Lung microvascular endothelial cell (primary cell): Measurements from ENCODE around the gene ADGRG1. TPM values are rescaled to one million over a fixed set of nuclear protein-coding genes. Genes with fewer than 3 reads are reported as not detected.
A peak's percentile ranks its signal among the peaks of the same experiment; 100 is the strongest.

Source experiments
- DNase-seq, 2 donors: peaks; one replicate each; pipeline versions ENCODE4 v3.0.0 to v3.0.0-alpha.2; 2010; ENCODE audit warnings: low read depth in 2 of 2
- total RNA-seq: library from RNA; depleted of rRNA; stranded (reverse); fragments of >200 nt; gene quantifications from 2 replicates; pipeline ENCODE4 v1.2.1, GENCODE V29; 2014

The ADGRG1 gene
- total RNA-seq, 1 donor from 2014 or later = 1.4 TPM

DNA sequence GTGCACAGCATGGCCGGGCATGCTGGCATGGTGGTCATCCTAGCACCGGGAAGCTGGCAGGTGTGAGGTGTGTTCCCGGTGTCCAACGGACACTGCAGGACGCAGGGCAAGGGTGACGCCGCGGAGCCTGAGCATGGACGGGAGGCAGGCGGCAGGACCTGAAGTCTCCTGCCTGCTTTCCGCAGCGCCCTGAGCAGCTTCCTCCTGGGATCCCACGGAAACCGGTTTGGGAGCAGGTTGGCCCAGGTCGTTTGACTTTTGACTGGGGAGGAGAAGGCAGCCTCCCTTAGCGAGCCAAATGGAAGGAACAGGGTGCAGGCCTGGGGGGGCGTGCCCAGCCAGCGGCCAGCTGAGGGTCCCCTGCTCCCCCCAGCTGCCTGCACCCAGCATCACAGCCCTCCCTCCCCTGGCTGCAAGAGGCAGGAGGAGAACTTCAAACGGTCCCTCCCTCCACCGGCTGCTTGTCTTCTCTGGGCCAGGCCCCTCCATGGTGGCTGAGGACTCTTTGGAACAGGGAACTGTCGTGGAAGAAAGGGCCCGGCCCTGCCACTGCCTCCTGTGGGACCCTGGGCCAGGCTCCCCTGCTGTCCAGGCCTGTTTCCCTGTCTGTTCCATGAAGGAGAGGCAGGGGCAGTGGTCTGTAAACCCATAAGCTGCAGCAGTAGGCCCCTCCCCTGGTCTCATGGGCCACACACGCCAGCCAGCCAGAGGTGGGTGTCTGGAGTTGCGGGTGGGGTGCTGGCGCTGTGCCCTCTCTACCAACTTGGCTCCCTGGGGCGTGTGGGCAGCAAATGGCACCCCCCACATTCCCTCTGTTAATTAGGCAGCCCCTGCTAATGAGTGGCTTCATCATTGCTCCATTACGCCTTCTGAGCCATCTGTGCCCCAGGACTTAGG is 7.8 kb upstream of the ADGRG1 start:
- no peak for DNase-seq

DNA sequence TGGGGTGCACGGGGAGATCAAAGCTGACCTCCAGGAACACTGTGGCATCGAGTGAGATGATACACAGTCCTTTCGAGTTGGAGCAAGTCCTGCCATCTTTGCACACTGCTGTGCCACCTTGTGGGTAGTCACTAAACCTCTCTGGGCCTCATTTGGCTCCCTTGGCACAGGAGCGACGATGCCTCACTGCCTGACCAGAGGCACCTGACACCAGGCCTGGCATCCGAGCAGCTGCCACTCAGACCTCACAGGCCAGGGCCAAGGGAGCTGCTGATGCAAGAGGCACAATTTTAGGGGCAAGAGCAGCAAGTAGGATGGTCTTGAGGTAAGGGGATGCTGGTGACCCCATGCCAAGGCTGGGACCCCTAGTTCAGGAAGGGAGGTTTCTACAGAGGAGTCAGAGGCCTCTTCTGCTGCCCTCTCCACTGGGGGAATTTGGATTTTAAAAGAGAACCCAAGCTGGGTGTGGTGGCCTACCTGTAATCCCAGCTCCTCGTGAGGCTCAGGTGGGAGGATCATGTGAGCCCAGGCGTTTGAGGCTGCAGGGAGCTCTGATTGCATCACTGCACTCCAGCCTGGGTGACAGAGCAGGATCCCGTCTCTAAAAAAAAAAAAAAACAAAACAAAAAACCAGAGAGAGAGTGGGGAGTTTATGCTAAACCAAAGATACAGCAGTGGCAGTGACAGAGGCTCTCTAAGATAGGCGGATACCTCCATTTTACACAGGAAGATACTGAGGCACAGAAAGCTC is 6.7 kb upstream of the ADGRG1 start:
- DNase-seq = no peak

DNA sequence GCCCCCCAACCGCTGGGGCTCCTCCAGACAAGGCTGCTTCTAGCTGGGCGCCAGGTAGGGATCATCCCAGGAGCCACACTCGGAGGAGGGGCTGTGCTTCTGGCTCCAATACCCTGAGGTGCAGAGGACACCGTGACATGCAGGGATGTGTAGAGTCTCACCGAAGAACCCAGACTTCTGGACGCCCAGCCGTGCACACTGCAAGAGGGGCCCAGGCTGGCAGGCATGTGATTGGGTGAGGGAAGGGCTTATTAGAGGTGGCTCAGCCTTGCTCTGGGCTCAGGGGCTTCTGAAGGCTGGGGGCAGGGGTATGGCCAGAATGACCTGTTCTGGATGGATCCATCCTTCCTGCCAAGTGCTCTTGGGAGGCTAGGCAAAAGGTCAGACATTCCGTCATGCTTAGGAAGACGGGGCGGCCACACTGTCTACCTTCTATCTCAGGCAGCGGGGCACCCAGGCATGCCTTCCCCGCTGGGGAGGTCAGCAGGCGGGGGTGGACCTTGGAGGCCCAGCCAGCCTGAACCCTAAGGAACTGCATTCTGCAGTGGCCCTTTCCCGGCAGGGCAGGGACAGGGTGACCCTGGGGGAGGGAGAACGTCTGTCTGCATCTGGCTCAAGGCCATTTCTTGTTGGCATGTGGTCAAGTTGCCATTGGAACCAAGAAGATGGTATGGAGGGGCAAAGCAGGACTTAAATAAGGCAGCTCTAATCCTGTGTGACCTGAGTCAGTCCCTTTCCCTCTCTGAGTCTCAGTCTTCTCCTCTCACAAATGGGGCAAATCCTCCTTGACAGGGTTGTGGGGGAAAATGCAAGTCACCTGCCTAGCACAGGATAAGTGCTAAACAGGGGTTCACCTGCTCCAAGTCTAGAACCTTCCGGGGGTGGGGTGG is 5.8 kb upstream of the ADGRG1 start:
- no peak for DNase-seq

DNA sequence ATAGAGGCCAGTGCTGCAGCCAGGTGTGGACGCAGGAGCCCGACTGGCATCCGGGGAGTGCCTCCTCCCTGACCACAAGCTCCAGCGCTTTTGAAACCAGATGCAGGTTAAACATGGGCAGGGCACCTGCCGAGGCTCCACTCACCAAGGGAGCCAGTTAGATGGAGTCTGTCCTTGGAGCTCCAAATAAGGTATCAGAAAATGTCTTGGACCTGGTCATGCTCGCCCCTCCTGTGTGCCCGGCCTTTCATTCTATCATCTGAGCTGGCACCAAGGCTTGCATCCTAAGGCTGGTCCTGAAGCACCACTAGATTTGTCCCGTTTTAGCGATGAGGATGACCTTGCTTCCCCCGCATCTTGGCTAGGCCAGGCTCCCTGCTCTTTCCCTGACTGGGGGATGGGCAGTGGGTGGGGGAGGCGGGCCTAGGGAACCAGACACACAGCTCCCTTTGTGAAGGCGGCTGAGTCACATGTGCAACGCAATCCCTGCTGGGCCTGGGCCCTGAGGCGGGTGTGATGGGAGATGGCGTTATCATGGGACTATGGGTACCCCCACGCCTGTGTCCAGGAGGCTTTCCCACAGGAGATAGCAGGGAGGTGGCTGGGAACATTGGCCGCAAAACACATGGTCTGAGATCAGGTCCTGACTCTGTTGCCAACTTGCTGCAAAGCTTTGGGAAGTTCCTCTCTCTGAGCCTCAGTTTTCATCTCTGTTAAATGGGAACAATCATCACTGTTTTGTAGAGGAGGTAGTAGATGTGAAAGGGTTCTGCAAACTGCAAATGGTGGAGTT is 5.0 kb upstream of the ADGRG1 start:
- DNase-seq = no peak

DNA sequence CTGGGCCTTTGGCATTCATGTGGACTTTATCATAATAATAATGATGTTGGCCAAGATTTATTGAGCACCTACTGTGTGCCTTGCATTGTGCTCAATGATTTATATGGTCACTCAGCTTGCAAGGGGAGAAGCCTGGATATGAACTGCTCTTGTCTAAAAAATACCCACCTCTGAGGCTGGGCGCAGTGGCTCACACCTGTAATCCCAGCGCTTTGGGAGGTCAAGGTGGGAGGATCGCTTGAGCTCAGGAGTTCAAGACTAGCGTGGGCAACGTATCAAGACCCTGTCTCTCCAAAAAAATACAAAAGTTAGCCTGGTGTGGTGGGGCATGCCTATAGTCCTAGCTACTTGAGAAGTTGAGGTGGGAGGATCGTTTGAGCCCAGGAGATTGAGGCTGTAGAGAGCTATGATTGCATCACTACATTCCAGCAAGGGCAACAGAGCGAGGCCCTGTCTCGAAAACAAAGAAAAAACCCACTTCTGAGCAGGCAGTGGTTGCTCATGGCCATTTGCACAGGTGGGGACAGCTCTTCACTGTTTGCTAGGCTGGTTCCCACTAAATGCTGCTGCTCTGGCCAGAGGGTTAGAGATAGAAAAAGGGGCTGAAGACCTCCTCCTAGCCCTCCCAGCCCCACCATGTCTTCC is 4.3 kb upstream of the ADGRG1 start:
- no peak for DNase-seq

DNA sequence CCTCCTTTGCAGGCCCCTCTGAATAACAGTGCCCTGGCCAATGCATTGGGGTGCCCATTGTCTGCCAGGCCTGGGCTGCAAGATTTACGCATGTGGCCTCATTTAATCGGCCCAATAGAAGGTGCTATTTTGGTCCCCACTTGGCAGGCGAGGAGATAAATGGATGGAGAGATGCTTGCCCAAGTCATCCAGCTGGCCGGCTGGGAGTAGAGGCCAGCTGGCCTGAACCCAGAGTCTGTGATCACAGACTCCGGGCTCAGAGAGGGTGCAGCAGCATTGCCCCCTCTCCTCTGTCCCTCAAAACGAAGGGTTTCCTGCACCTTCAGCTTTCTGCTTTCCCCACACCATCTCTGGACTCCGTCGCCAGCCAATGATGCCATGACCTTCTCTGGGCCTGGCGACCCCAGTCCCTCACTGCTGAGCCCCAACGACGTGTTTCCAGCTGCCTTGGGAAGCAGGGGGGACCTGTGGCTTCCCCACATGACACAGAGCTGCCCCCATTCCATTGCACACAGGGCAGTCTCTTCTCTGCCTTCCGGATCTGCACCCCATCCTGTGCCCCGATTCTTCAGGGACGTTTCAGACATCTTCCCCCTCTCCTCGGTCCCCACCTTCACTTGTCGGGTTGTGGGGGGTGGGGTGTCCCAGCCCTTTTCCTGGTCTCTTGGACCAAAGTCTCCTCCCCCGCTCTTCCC is 3.5 kb upstream of the ADGRG1 start:
- no peak for DNase-seq

DNA sequence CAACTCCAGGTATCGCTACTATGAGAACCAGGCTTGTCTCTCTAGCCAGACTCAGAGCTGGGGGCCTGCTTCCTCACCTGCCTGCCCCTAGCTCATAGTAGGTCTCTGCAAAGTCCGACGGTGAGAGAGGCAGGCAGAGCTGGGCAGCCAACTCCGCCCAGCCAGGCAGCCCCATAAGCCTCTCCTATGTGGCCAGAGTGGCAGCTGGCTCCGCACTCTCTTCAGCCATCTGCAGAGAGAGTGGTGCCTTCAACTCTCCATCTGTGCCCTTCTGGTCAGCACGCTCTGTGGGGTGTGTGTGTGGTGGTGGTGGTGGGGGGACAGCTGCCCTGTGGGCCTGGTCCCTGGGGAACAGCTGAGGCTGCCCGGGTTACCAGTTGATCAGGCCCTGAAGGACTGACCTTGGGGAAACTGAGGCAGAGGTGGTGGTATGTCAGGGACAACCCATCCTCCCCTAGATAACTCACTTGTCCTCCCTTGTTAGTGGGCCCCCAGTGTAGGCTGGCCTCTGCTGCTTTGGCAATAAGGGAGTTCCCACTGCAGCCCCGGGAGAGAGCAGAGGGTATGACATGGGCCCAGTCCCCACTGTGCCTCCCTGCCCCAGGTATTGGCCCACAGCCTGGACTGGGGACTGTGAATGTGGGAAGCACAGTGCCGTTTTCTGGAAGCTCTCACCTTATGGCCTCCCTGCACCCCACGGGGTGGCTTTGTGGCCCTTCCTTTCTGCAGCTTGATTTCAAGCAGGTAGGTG is 1.8 kb upstream of the ADGRG1 start:
- DNase-seq = no peak

DNA sequence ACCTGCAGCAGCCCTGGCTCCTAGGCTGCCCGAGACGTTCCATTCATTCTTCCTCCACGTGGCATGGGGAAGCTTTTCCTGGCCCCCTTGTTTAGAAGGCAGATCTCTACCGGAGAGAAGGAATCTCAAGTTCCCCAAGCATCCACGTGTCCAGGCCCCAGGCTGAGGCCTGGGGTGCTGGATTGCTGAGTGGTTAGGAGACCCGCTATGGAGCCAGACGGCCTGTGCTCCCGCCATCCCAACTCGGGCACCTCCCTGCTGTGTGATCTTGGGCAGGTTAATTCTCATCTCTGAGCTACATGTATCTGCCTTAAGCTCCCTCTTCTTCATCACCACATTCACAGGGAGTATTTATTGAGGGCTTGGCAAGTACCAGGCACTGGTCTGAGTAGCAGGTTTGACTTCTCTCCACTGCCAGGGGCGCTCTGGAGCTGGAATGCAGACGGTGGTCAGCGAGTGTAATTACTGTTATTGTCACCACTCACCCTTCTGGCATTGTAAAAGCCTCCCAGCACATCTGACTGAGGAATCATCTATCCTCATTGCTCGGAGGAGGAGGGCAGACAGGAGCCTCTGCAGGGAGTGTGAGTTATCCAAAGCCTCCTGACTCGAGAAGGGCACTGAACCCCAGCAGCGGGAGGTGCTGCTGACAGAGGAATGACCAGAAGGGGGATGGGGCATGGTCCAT is 1.1 kb upstream of the ADGRG1 start:
- peak; percentile 67 to 75 for DNase-seq

DNA sequence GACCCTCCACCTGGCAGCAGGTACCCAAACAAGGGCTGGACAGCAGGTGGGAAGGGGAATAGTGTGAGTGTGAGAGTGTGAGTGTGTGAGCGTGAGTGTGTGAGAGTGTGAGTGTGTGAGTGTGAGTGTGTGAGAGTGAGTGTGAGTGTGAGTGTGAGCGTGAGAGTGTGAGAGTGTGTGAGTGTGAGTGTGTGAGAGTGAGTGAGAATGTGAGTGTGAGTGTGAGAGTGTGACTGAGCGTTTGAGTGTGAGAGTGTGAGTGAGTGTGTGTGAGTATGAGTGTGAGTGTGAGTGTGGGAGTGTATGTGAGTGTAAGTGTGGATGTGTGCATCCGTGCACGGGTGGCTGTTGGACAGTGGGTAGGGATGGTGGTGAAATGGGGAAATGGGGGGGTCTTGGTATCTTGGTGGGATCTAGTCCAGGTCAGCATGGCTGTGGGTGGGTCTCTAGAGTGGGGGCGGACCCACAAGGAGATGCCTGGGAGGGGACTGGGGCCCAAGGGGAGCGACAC is 408 bp downstream of the ADGRG1 start:
- peak in 1 of 2 donors; percentile 36 for DNase-seq

DNA sequence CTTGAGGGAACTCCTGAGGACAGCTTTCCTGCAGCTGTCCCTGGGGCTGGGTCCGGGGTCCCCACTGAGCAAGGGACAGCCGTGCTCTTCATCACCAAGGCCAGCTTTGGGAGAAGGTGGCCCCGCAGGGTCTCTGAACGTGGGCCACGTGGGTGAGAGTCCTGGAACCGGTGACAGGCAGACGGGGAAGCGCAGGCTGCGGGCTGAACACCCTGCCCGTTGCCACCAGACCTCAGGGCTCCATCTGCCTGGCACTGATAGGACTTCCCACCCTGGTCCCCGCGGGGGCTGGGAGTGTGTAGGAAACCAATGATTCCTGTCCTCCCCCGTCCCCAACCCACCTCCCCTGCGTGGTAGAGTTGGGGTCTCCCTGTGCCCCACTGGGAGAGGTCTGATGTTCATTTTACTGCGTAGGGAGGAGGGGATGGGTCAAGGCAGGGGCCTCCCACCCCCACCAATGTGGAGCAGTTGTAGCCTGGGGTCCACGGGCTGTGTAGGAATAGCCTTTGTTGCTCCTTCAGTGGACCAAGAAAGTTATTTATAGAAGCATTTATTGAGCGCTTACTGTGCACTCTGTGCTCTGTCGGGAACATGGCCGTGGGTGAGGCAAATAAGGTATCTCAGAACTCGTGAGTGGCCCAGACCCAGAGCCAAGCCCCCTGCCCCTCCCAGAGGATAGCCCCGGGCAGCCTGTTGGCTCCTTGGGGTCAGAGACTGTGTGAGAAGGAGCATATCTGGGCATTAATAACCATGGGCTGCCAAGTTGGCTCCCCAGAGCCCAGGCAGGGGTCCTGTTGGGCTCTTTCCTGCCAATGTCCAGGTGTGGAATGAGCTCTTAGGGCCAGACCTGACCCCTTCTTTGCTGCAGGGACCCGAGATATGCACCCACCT is 1.3 kb downstream of the ADGRG1 start:
- DNase-seq = no peak

DNA sequence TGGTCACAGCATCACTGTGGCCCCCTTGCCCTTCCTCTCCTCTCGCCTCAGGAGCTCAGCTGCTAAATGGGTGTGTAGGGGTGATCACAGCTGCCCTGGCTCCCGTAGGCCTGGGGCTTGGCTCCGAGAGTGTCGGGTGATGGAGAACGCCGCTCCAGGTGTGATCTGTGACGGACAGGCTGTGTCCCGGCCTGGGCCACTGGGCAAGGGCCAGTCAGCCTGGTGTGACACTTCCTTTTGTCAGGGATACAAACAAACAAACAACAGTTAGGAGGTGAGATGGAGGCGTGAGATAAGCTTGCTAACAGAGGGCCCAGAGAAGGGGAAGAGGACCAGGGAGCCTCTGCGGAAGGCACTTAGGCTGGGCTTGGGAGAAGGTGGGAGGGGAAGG is 2.0 kb downstream of the ADGRG1 start:
- peak in 1 of 2 donors; percentile 27 for DNase-seq

DNA sequence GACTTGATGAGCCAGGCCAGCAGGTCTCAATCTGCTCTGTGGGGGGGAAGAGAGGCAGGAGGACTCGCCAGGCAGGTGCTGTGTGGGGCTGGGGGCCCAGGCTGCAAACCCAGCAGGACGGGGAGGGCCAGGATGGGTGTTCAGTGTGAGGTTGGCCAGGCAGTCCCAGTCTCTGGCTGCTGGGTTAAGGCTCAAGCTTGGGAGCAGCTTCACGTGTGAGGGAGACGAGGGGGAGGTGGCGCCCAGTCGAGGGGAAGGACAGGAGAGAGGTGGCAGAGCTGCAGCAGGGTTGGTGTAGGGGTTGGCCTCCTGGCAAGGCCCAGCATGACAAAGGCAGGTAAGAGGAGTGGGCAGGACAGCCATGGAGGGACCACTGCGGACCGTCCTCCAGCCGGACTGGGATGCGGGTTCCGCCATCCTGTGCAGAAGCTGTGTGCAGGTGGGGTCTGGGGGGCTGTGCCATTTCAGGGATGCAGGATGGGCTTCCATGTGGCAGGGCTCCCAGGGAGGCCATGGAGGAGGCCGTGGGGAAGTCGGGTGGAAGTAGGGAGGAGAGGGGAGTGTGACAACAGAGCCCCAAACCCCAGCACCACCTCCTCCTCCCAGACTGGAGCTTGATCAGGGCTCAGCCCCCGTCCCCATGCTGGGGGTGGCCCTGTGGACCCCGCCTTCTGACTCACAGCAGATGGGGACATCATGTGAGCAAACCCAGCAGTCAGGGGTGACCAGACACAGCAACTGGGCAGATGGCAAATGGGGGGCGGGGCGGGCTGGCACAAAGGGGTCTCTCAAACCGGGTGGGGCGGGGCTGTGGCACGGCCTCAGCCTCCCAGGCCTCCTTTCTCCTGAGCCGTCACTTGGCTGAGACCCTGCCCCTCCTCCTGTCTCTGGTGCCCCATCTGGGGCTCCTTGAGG is 2.8 kb downstream of the ADGRG1 start:
- no peak for DNase-seq

DNA sequence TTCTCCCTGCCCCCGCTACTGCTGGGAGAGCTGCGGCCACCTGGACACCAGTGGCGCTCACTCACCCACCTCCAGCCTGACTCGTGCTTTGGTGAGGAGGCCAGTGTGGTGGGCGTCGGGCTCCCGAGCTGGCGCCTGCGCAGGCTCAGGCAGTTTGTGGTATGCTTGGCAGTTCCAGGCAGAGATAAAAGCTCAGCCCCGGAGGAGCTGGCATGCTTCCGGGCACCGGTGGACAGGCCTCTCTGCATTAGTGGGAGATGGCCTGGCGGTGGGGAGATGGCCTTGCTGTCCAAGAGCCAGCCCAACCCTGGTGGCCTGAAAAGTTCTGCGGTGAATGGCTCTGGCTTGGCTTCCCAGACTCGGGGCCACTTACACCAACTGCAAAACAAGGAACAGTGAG is 4.1 kb downstream of the ADGRG1 start:
- no peak for DNase-seq

DNA sequence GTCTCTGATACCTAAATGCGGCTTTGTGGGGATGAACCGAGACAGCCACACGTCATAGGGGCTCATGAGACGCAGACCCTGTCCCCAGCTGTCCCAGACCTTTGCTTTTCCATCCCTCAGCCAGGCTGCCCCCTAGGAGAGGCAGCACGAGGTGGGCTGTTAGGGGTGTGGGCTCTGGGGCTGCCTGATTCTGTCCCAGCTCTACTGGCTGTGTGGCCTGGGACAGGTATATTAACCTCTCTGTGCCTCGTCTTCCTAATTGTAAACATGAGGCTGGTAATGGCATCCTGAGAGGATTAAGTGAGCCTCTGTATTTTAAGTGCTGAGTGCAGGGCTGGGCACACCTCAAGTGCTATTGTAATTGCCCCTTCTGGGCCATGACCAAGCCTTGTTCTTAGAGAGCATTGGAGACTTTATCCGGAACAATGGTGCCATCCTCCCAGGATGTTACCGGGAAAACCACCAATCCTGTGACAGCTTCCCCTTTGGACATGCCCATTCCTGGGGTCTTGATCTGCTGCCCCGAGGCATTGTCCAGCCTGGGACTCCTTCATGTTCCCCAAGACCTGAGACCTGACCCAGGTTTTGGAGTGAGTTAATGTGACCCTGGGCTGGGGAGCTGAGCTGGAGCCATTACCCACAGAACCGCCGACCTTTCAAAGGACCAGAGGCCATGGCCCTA is 5.1 kb downstream of the ADGRG1 start:
- no peak for DNase-seq

DNA sequence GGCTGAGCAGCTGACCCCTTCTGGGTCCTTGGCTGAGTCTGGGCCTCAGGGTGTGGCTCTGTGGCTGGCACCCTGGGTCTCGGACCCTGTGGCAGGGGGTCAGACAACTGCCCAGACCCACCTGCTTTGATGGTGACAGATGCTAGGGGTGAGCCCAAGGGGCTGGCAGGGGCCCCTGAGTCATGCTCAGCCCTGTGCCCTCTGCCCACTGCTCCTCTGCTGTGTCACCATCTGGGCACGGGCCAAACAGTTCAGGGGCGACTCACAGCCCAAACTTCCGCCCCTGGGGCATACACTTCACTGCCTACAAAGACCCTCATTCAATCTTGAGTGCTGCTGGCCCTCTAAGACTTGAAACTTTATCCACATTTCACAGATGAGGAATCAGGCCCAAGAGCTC is 5.7 kb downstream of the ADGRG1 start:
- peak in 1 of 2 donors; percentile 27 for DNase-seq
